ENCODE results near the gene ADAMTS12.

Gene ADAMTS12

DNA sequence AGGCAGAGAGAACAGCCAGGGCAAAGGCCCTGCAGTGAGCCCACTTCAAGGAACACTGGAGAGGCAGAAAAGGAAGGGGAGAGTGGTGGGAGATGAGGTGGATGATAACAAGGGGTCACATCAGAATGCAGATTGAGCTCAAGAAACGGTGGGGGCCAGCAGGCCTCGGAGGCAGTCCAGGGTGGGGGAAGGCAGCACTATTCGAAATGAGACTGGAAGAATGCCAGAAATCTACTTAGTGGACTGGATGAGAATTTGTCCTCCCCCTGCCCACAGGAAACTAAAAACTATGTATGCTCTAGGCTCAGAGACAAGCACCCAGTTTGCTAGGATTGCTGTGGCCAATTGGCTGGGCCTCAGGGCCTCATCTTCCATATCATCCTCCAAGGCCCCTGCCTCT lies 148.7 kb downstream of the ADAMTS12 start:
- no peak for TF ChIP-seq ZNF565 (CRISPR knock-in tag; conservative IDR thresholded peaks at IDR 0.05; ENCODE audit: low read depth)
- TF ChIP-seq, protein P1, sequence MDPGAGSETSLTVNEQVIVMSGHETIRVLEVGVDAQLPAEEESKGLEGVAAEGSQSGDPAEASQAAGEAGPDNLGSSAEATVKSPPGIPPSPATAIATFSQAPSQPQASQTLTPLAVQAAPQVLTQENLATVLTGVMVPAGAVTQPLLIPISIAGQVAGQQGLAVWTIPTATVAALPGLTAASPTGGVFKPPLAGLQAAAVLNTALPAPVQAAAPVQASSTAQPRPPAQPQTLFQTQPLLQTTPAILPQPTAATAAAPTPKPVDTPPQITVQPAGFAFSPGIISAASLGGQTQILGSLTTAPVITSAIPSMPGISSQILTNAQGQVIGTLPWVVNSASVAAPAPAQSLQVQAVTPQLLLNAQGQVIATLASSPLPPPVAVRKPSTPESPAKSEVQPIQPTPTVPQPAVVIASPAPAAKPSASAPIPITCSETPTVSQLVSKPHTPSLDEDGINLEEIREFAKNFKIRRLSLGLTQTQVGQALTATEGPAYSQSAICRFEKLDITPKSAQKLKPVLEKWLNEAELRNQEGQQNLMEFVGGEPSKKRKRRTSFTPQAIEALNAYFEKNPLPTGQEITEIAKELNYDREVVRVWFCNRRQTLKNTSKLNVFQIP (CRISPR knock-in tag; IDR thresholded peaks at IDR 0.05; ENCODE audit: borderline replicate concordance, low read depth) = no peak

DNA sequence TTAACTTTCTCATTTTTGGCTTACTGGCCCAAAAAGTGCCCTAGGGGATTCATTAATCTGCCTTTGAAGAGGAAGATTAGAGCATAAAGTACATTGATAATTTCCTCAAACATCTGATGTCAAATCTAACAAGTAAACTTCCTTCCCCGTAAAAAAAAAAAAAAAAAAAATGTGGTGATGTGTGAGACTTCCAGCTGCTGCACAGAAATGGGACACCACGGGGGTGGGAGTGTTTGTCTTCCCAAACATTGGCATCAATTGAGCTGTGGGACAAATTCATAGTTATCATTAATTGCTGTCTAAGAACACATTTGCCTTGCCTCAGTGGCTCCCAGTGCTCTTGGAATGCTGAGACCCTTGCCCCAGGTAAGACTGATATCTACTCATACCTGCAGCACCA lies 149.6 kb downstream of the ADAMTS12 start:
- ATAC-seq = no peak
- TF ChIP-seq, protein P2, sequence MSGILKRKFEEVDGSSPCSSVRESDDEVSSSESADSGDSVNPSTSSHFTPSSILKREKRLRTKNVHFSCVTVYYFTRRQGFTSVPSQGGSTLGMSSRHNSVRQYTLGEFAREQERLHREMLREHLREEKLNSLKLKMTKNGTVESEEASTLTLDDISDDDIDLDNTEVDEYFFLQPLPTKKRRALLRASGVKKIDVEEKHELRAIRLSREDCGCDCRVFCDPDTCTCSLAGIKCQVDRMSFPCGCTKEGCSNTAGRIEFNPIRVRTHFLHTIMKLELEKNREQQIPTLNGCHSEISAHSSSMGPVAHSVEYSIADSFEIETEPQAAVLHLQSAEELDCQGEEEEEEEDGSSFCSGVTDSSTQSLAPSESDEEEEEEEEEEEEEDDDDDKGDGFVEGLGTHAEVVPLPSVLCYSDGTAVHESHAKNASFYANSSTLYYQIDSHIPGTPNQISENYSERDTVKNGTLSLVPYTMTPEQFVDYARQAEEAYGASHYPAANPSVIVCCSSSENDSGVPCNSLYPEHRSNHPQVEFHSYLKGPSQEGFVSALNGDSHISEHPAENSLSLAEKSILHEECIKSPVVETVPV (CRISPR knock-in tag; IDR thresholded peaks at IDR 0.05) = no peak
- TF ChIP-seq ARNTL (CRISPR knock-in tag; IDR thresholded peaks at IDR 0.05; ENCODE audit: borderline replicate concordance, low read depth) (no peak), ZFP30 (CRISPR knock-in tag; IDR thresholded peaks at IDR 0.05) (no peak), CSDC2 (CRISPR knock-in tag; IDR thresholded peaks at IDR 0.05) (no peak), GLIS3 (CRISPR knock-in tag; IDR thresholded peaks at IDR 0.05) (no peak), SNAI2 (CRISPR knock-in tag; IDR thresholded peaks at IDR 0.05) (no peak), OSR1 (CRISPR knock-in tag; IDR thresholded peaks at IDR 0.05) (no peak), RARB (CRISPR knock-in tag; IDR thresholded peaks at IDR 0.05) (no peak), BACH2 (CRISPR knock-in tag; IDR thresholded peaks at IDR 0.05; ENCODE audit: borderline replicate concordance) (no peak), TOX (CRISPR knock-in tag; IDR thresholded peaks at IDR 0.05; ENCODE audit: borderline replicate concordance) (no peak), ZNF8 (CRISPR knock-in tag; IDR thresholded peaks at IDR 0.05) (no peak), ZFP3 (CRISPR knock-in tag; IDR thresholded peaks at IDR 0.05) (no peak), TCF4 (CRISPR knock-in tag; IDR thresholded peaks at IDR 0.05; ENCODE audit: borderline replicate concordance) (no peak), ESRRG (CRISPR knock-in tag; IDR thresholded peaks at IDR 0.05) (no peak)
- TF ChIP-seq, protein P3, sequence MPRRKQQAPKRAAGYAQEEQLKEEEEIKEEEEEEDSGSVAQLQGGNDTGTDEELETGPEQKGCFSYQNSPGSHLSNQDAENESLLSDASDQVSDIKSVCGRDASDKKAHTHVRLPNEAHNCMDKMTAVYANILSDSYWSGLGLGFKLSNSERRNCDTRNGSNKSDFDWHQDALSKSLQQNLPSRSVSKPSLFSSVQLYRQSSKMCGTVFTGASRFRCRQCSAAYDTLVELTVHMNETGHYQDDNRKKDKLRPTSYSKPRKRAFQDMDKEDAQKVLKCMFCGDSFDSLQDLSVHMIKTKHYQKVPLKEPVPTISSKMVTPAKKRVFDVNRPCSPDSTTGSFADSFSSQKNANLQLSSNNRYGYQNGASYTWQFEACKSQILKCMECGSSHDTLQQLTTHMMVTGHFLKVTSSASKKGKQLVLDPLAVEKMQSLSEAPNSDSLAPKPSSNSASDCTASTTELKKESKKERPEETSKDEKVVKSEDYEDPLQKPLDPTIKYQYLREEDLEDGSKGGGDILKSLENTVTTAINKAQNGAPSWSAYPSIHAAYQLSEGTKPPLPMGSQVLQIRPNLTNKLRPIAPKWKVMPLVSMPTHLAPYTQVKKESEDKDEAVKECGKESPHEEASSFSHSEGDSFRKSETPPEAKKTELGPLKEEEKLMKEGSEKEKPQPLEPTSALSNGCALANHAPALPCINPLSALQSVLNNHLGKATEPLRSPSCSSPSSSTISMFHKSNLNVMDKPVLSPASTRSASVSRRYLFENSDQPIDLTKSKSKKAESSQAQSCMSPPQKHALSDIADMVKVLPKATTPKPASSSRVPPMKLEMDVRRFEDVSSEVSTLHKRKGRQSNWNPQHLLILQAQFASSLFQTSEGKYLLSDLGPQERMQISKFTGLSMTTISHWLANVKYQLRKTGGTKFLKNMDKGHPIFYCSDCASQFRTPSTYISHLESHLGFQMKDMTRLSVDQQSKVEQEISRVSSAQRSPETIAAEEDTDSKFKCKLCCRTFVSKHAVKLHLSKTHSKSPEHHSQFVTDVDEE (CRISPR knock-in tag; IDR thresholded peaks at IDR 0.05) = no peak
- TF ChIP-seq, protein P1 (CRISPR knock-in tag; IDR thresholded peaks at IDR 0.05; ENCODE audit: borderline replicate concordance, low read depth) = no peak
- TF ChIP-seq, protein P4, sequence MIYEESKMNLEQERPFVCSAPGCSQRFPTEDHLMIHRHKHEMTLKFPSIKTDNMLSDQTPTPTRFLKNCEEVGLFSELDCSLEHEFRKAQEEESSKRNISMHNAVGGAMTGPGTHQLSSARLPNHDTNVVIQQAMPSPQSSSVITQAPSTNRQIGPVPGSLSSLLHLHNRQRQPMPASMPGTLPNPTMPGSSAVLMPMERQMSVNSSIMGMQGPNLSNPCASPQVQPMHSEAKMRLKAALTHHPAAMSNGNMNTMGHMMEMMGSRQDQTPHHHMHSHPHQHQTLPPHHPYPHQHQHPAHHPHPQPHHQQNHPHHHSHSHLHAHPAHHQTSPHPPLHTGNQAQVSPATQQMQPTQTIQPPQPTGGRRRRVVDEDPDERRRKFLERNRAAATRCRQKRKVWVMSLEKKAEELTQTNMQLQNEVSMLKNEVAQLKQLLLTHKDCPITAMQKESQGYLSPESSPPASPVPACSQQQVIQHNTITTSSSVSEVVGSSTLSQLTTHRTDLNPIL (CRISPR knock-in tag; IDR thresholded peaks at IDR 0.05; ENCODE audit: low read depth) = no peak

More for the DNA sequence above, 148.7 kb downstream of the ADAMTS12 start:
- no peak for ATAC-seq

DNA sequence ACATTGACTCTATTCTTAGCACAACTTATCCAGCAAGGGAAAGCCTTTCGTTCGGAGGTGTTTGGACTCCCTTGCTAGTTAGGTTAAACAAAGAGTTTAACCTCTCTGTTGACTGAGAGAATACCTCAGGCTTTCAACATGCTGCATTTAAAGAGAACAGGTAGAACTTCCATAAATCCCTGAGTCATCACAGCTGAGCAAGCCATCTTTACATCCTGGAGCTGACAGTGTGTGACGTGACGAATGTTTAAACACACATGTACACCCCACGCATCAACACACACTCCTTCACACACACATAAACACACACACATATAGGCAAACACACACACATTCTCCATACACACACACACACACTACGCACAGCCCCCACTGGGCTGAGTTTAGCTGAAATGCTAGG lies 152.8 kb downstream of the ADAMTS12 start:
- ATAC-seq = no peak
- TF ChIP-seq, protein P3 (CRISPR knock-in tag; IDR thresholded peaks at IDR 0.05) = no peak
- no peak for TF ChIP-seq ZC3H10 (CRISPR knock-in tag; IDR thresholded peaks at IDR 0.05)

Data from SK-N-SH treated with all-trans-retinoic acid at 6 μM for 48 hours (cell line).